ENCODE measurements around the gene LYSMD1.
"Not testable (repeated sequence)": the region's sequence is repeated elsewhere in the genome, so short reads cannot be mapped to it uniquely, and the experiment has no call there.

The LYSMD1 gene

GRCh38 chr1:151165738-151166504 is at the start of gene LYSMD1, which contains the start of gene SCNM1:
TSS of gene LYSMD1 (minus strand) at chr1:151165902. CDS start at chr1:151165258, 644 bp downstream.
TSS of gene SCNM1 (plus strand) at chr1:151166144. CDS start at chr1:151166153, 9 bp downstream.
- Histone ChIP-seq H3K4me1 (ENCODE audit: control insufficient read depth, insufficient read depth, low read length) (peaks cover 28% of the 10 kb centered on the region), H3K27ac (ENCODE audit: low read length) (peak within 1 kb of the TSS; percentile 97)

GRCh38 chr1:151213560-151213959 is 47.9 kb upstream of the LYSMD1 start:
- H3K27ac ChIP-seq (ENCODE audit: low read length): no peak overlapping the region
- H3K4me1 ChIP-seq (ENCODE audit: control insufficient read depth, insufficient read depth, low read length): peaks cover 4% of the 10 kb centered on the region
- no peak overlapping the region for H3K4me3 ChIP-seq (ENCODE audit: low read length in 2 of 2)
- H3K36me3 ChIP-seq (ENCODE audit: control insufficient read depth in 2 of 2, insufficient read depth in 2 of 2, low read length in 2 of 2): peaks cover 0 to 3% of the 10 kb centered on the region in 2 donors
- no peak overlapping the region for H3K9ac ChIP-seq (ENCODE audit: low read length in 2 of 2)
- H3K9me3 ChIP-seq (ENCODE audit: control insufficient read depth in 2 of 2, low read length in 2 of 2): no peaks in the 10 kb centered on the region
- no peaks in the 10 kb centered on the region for H3K27me3 ChIP-seq (ENCODE audit: control insufficient read depth in 1 of 2, insufficient read depth in 2 of 2, low read length in 2 of 2)

More at GRCh38 chr1:151165738-151166504, at the start of gene LYSMD1, which contains the start of gene SCNM1:
- Histone ChIP-seq H3K9ac (ENCODE audit: low read length in 2 of 2) (peak within 1 kb of the TSS; percentile 84 to 96), H3K36me3 (ENCODE audit: control insufficient read depth in 2 of 2, insufficient read depth in 2 of 2, low read length in 2 of 2) (peaks cover 14 to 15% of the 10 kb centered on the region in 2 donors), H3K4me3 (ENCODE audit: low read length in 2 of 2) (peak within 1 kb of the TSS; percentile 90 to 98), H3K9me3 (ENCODE audit: control insufficient read depth in 2 of 2, low read length in 2 of 2) (no peaks in the 10 kb centered on the region), H3K27me3 (ENCODE audit: control insufficient read depth in 1 of 2, insufficient read depth in 2 of 2, low read length in 2 of 2) (no peaks in the 10 kb centered on the region)

GRCh38 chr1:151211972-151212705 is 46.4 kb upstream of the LYSMD1 start:
- peaks cover under 1 to 7% of the 10 kb centered on the region in 2 donors for H3K36me3 ChIP-seq (ENCODE audit: control insufficient read depth in 2 of 2, insufficient read depth in 2 of 2, low read length in 2 of 2)

GRCh38 chr1:151210830-151211229 is 45.1 kb upstream of the LYSMD1 start:
- Histone ChIP-seq H3K36me3 (ENCODE audit: control insufficient read depth in 2 of 2, insufficient read depth in 2 of 2, low read length in 2 of 2) (peaks cover 4 to 9% of the 10 kb centered on the region in 2 donors), H3K4me1 (ENCODE audit: control insufficient read depth, insufficient read depth, low read length) (peaks cover 4% of the 10 kb centered on the region), H3K4me3 (ENCODE audit: low read length in 2 of 2) (no peak overlapping the region), H3K9me3 (ENCODE audit: control insufficient read depth in 2 of 2, low read length in 2 of 2) (no peaks in the 10 kb centered on the region), H3K27me3 (ENCODE audit: control insufficient read depth in 1 of 2, insufficient read depth in 2 of 2, low read length in 2 of 2) (no peaks in the 10 kb centered on the region), H3K9ac (ENCODE audit: low read length in 2 of 2) (no peak overlapping the region), H3K27ac (ENCODE audit: low read length) (no peak overlapping the region)

More at GRCh38 chr1:151211972-151212705, 46.4 kb upstream of the LYSMD1 start:
- Histone ChIP-seq H3K4me1 (ENCODE audit: control insufficient read depth, insufficient read depth, low read length) (peaks cover 4% of the 10 kb centered on the region), H3K9ac (ENCODE audit: low read length in 2 of 2) (no peak overlapping the region), H3K27ac (ENCODE audit: low read length) (no peak overlapping the region), H3K9me3 (ENCODE audit: control insufficient read depth in 2 of 2, low read length in 2 of 2) (no peaks in the 10 kb centered on the region), H3K27me3 (ENCODE audit: control insufficient read depth in 1 of 2, insufficient read depth in 2 of 2, low read length in 2 of 2) (no peaks in the 10 kb centered on the region), H3K4me3 (ENCODE audit: low read length in 2 of 2) (no peak overlapping the region)

- not testable (repeated sequence) for H3K4me1 ChIP-seq (ENCODE audit: control insufficient read depth, insufficient read depth, low read length); H3K9me3 ChIP-seq (ENCODE audit: control insufficient read depth in 2 of 2, low read length in 2 of 2); H3K27ac ChIP-seq (ENCODE audit: low read length); H3K36me3 ChIP-seq (ENCODE audit: control insufficient read depth in 2 of 2, insufficient read depth in 2 of 2, low read length in 2 of 2); H3K9ac ChIP-seq (ENCODE audit: low read length in 2 of 2); H3K4me3 ChIP-seq (ENCODE audit: low read length in 2 of 2); H3K27me3 ChIP-seq (ENCODE audit: control insufficient read depth in 1 of 2, insufficient read depth in 2 of 2, low read length in 2 of 2)
Observed at GRCh38 chr1:151205381-151205965, 39.8 kb upstream of the LYSMD1 start.

GRCh38 chr1:151199873-151200581 is 34.3 kb upstream of the LYSMD1 start:
- peak overlapping the region; percentile 95 to 96 for H3K9ac ChIP-seq (ENCODE audit: low read length in 2 of 2)
- no peak overlapping the region for H3K27ac ChIP-seq (ENCODE audit: low read length)
- H3K27me3 ChIP-seq (ENCODE audit: control insufficient read depth in 1 of 2, insufficient read depth in 2 of 2, low read length in 2 of 2): no peaks in the 10 kb centered on the region
- H3K9me3 ChIP-seq (ENCODE audit: control insufficient read depth in 2 of 2, low read length in 2 of 2): no peaks in the 10 kb centered on the region
- H3K4me1 ChIP-seq (ENCODE audit: control insufficient read depth, insufficient read depth, low read length): peaks cover 19% of the 10 kb centered on the region
- H3K4me3 ChIP-seq (ENCODE audit: low read length in 2 of 2): peak overlapping the region; percentile 97 to 99
- H3K36me3 ChIP-seq (ENCODE audit: control insufficient read depth in 2 of 2, insufficient read depth in 2 of 2, low read length in 2 of 2): peaks cover 0 to 3% of the 10 kb centered on the region in 2 donors

GRCh38 chr1:151198254-151199127 is 32.8 kb upstream of the LYSMD1 start, which contains the start of gene PIP5K1A:
TSS of gene PIP5K1A (plus strand) at chr1:151198552. CDS start at chr1:151198997, 445 bp downstream.
- Histone ChIP-seq H3K4me3 (ENCODE audit: low read length in 2 of 2) (peak within 1 kb of the TSS; percentile 97 to 99), H3K27me3 (ENCODE audit: control insufficient read depth in 1 of 2, insufficient read depth in 2 of 2, low read length in 2 of 2) (no peaks in the 10 kb centered on the region), H3K9ac (ENCODE audit: low read length in 2 of 2) (peak within 1 kb of the TSS; percentile 95 to 96), H3K4me1 (ENCODE audit: control insufficient read depth, insufficient read depth, low read length) (peaks cover 19% of the 10 kb centered on the region), H3K27ac (ENCODE audit: low read length) (peak within 1 kb of the TSS; percentile 92), H3K9me3 (ENCODE audit: control insufficient read depth in 2 of 2, low read length in 2 of 2) (no peaks in the 10 kb centered on the region), H3K36me3 (ENCODE audit: control insufficient read depth in 2 of 2, insufficient read depth in 2 of 2, low read length in 2 of 2) (peaks cover 0 to 3% of the 10 kb centered on the region in 2 donors)

- H3K4me3 ChIP-seq (ENCODE audit: low read length in 2 of 2): peak overlapping the region; percentile 97 to 99
- peaks cover 19% of the 10 kb centered on the region for H3K4me1 ChIP-seq (ENCODE audit: control insufficient read depth, insufficient read depth, low read length)
- H3K9ac ChIP-seq (ENCODE audit: low read length in 2 of 2): peak overlapping the region; percentile 2 to 96
- peaks cover 0 to under 1% of the 10 kb centered on the region in 2 donors for H3K36me3 ChIP-seq (ENCODE audit: control insufficient read depth in 2 of 2, insufficient read depth in 2 of 2, low read length in 2 of 2)
- H3K27me3 ChIP-seq (ENCODE audit: control insufficient read depth in 1 of 2, insufficient read depth in 2 of 2, low read length in 2 of 2): no peaks in the 10 kb centered on the region
- peak overlapping the region; percentile 92 for H3K27ac ChIP-seq (ENCODE audit: low read length)
- H3K9me3 ChIP-seq (ENCODE audit: control insufficient read depth in 2 of 2, low read length in 2 of 2): no peaks in the 10 kb centered on the region
Observed at GRCh38 chr1:151197863-151198253, 32.2 kb upstream of the LYSMD1 start.

- H3K27ac ChIP-seq (ENCODE audit: low read length): no peak overlapping the region
- H3K36me3 ChIP-seq (ENCODE audit: control insufficient read depth in 2 of 2, insufficient read depth in 2 of 2, low read length in 2 of 2): no peaks in the 10 kb centered on the region
- H3K9me3 ChIP-seq (ENCODE audit: control insufficient read depth in 2 of 2, low read length in 2 of 2): no peaks in the 10 kb centered on the region
- H3K9ac ChIP-seq (ENCODE audit: low read length in 2 of 2): no peak overlapping the region
- H3K27me3 ChIP-seq (ENCODE audit: control insufficient read depth in 1 of 2, insufficient read depth in 2 of 2, low read length in 2 of 2): no peaks in the 10 kb centered on the region
- peak overlapping the region; percentile 8 to 35 for H3K4me3 ChIP-seq (ENCODE audit: low read length in 2 of 2)
- H3K4me1 ChIP-seq (ENCODE audit: control insufficient read depth, insufficient read depth, low read length): peaks cover 18% of the 10 kb centered on the region
Observed at GRCh38 chr1:151196292-151196800, 30.6 kb upstream of the LYSMD1 start.

All from stomach smooth muscle (tissue), 2 donors.